GM04504 (cell line): ENCODE data around the gene FOXN4.

Source experiments
- DNase-seq: peaks from one replicate; pipeline ENCODE4 v3.0.0-alpha.2; 2012; ENCODE audit warnings: low read depth

Gene FOXN4

DNA sequence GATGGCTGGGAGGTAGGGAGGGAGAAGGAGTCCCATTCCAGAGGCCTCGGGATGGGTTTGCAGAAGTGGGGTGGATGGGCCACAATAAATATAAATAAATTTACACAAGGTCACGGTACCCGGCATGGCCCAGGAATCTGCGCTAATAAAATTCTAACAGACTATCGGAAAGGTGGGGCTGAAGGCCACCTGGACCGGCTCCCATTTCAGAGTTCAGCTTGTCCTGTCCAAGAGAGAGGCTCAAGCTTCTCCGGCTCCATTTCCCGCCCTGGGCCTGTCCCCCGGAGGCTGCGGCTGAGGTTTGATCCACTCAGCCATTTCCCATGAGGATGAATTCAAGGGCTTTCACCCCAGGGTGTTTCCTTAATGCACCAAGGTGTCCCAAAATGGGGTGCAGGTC, 30.2 kb downstream of the FOXN4 start:
- DNase-seq = no peak

DNA sequence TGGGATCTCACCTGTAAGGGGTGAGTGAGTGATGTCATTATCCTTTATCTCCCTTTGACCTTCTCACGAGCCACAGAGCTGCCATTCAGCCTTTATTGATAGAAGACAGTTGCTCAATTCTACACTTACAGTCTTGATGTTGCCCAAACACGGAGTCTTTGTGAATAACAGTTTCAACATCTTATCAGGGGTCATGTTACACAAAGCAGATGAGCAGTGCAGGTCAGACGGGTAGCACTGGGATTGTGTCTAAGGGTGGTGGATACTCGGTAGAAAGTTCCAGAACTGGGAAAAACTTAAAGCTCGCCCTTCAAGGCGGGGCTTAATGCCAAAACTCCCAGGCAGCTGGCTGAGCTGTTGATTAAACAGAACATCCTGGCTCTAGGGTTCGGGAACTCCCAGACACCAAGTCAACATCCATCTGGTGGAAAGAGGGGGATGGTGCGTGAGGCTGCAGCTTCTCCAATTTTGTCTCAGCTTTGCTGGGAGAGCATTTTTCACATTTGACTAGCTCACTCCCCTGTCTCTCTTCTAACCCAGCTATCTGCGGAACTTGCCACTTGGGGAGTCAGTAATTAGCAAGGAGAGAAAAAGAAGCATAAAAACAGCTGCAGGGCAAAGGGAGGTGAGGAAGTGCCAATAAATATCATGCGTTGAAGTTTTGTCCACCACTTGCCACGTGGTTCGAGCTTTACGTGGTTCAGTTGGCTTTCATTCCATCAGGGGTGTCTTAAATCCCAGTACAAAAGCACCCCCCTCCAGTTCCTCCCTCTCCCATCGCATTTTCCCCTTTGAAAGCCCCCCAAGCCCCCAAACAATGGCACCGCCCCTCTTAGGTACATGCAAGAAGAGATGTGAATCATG, 31.0 kb downstream of the FOXN4 start:
- DNase-seq = peak; percentile 13

DNA sequence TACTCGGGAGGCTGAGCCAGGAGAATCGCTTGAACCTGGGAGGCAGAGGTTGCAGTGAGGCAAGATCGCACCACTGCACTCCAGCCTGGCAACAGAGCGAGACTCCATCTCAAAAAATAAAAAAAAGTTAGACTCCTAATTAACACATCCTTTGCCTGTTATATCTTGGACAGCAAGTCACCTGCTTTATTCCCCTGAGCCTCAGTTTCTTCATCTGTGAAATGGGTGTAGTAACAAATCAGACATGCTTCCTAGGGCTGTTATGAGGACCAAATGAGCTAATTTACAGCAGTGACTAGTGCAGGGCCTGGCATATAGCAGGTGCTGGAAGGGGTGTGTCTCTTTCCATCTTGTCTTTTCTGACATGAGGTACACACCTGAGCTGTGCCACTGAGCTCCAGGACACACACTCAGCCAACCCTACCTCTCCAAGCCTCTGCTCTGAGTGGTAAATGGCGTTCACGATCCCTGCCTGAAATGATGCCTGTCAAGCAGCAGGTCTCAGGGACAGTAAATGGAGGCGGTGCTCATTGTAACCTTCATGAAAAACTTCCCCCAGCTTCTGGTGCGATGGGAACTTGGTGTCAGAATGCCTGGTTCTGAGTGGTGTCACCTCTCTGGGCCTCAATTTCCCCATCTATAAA, 31.7 kb downstream of the FOXN4 start:
- no peak for DNase-seq

DNA sequence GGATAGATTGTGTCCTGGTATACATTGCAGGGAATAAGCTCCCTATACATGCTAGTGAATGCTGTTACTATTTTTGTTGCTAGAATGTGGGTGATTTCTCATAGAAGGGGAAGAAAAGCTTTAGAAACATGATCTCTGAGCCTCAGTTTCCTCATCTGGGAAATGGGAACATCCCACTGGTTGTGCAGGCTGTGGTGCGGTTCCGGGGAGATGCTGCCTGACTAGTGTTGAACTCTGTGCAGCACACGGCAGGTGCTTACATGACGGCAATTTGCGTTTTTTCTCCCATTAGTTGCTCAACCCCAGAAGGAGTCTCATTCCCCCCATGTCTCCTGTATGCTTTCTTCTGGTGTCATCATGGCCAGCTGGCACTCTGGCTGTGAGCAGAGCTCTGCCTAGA, 32.9 kb downstream of the FOXN4 start:
- DNase-seq = no peak

DNA sequence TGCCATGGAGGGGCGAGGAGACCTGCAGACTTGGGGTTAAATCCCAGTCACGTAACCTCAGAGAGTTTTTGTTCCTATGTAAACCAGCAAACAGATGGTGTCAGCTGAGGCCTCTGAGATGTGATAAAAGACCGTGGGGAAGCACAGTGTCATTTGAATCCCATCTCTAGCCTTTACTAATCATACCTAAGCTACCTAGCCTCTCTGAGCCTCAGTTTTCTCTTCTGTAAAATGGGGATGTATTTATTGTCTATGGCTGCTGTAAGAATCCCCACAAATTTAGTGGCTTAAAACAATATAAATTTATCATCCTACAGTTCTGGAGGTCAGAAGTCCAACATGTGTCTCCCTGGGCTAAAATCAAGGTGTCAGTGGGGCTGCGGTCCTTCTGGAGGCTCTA, 33.9 kb downstream of the FOXN4 start:
- no peak for DNase-seq

DNA sequence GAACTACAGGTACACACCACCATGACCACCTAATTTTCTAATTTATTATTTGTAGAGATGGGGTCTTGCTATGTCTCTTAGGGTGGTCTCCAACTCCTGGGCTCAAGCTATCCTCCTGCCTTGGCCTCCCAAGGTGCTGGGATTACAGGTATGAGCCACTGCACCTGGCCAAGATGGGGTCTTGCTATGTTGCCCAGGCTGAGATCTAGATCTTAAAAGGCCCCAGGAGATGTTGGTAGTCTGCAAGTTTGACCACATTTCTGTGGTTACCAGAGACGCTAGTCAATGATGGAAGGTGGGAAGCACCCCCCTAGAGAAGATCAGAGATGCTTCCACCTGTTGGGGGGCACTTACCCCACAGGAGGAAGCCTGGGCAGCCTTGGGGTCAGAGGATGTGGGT, 34.7 kb downstream of the FOXN4 start:
- DNase-seq = no peak

DNA sequence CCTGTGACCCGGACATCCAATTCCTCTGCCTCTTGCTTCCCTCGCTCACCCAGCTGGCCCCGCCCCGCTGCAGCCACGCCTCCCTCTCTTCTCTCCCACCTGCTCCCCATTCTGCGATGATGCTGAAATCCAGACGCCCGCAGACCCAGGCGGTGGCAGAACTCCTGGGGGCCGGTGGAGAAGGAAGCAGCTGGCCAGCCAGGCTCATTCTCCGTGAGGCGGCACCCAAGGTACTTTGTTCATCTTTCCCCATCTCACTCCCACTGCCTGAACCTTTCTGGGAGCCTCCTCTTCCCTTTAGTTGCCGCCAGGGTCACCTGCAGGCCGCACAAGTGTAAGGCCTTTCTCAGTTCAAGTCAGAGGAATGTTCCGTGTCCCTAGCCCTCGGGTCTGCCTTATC, 35.7 kb downstream of the FOXN4 start:
- DNase-seq = no peak

DNA sequence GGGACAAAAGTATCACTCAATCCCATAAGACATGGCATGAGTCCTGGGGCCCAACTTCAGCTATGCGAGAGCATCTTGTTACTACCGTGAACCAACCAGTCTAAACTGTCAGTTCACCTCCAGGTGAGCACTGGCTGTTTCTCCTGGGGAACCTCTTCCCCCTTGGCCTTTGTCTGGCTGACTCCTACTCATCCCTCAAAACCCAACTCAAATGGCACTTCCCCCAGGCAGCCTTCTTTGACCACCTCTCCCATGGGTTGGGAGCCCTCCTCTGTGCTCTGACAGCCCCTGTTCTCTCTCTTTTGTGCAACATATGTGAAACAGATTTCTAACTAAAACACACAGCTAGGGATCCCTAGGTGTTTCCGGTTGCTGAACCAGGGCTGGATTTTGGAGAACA, 37.7 kb downstream of the FOXN4 start:
- DNase-seq = no peak

DNA sequence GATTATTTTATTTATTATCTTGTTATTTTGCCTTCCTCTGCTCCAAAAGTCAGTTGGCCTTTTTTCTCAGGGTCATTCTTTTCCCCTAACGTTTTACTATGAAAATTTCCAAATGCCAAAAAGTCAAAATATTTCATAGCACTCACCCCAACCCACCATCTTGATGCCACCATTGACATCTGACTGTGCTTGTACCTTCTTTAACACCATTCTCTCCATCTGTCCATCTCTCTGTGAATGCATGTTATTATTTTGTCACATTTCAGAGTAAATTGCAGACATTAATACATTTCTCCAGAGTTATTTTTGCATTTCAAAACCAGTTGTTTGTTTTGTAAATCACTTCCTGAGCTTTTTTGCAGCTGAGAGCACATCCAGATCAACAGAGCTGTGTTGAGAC, 38.6 kb downstream of the FOXN4 start:
- DNase-seq = no peak

DNA sequence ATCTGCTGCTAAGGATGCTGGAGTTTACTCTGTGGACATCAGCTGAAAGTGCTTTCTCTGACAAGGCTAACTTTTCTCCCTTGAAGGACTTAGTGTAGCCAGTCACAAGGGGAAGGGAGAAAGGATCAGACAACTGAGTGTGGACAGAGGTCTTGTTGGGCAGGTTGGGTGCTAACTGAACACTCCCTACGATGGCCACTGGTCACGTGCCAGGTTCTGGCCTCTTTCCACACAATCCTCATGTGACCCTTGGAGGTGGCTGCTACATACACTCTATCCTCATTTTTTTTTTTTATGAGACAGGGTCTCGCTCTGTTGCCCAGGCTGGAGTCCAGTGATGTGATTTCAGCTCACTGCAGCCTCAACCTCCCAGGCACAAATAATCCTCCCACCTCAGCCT, 39.7 kb downstream of the FOXN4 start:
- DNase-seq = no peak

DNA sequence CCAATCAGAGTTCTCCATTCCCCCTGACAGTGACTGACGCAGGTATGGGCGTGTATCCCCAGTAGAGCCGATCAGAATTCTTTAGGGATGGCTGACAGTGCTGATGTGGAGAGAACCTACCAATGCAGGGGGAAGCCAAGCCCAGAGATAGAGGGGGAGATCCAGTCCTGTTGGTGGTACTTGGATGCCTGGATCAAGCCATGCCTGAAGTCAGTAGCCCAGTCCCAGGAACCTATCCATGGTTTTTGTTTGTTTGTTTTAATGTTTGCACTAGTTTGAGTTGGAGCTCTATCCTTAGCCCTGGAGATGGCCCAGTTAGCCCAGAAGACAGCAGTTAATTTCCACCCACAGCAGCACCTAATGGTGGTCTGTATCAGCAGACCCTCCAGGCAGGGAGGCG, 40.2 kb downstream of the FOXN4 start:
- no peak for DNase-seq

DNA sequence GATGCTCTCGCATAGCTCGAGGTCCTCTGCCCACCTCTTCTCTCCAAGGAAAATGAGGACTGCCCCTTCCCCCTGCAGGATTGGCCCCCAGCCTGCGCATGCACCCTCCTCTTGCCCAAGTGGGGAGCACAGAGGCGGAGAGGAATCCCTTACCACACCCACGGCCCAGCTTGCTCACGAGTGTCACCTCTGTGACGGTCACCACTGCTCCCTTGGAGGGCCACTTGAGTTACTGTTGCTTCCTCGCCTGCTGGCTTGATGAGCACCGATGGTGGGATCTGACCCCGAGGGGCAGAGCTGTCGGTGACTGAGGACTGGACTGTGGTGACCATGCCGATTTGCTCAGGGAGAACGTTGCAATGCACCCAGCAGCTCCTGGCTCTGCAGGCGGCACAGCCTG, 41.7 kb downstream of the FOXN4 start:
- DNase-seq = no peak

DNA sequence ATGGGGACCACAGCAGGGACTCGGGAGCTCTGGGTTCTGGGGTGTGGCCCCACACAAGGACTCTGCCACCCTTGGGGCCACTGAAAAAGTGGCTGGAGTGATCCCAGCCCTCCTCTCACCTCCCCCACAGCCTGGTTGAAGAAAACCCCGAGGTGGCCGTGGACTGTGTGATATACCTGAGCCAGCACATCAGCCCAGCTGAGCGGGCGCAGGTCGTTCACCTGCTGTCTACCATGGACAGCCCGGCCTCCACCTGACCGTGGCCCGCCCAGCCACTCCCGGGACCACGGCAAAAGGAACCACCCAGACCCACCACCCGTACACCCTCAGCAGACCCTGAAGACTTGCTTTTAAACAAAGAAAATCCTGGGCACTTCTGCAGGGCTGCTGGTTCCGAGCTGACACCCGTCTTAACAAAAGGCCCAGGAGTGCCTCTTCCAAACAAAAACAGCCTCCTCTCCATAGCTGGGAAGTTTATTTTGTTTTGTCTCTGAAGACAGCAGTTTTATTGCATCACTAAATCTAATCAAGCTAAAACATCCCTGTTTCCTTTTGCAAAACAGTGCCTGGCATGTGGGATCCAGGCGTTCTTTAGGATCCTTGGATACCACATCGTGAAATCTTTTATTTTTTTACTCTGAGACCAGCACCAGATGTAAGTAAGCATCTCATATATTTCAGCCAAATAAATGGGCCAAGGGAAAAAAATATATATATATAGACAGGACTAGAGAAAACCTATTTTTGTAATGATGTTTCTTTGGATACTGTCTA, 42.8 kb downstream of the FOXN4 start:
- peak; percentile 11 for DNase-seq

DNA sequence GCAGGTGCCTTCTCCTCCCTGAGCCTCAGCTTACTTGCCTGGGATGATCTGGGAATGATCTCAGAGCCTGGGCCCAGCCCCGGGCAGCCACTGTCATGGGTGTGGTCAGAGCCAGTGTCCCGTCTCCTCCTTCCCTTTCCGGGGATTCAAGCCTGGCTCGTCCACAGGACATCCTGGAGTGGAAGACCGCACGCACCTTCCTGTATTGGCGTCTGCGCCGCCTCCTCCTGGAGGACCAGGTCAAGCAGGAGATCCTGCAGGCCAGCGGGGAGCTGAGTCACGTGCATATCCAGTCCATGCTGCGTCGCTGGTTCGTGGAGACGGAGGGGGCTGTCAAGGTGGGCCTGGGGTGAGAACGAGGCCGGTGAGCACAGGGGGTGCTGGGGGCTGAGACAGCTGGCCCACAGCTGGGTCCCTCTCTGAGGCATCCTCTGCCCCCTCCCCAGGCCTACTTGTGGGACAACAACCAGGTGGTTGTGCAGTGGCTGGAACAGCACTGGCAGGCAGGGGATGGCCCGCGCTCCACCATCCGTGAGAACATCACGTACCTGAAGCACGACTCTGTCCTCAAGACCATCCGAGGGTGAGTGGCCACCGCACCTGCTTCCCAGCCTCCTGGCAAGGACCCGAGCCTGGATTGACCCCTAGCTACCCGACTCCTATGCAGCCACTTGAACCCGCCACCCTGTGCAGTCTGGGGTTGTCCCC, 44.0 kb downstream of the FOXN4 start:
- no peak for DNase-seq

DNA sequence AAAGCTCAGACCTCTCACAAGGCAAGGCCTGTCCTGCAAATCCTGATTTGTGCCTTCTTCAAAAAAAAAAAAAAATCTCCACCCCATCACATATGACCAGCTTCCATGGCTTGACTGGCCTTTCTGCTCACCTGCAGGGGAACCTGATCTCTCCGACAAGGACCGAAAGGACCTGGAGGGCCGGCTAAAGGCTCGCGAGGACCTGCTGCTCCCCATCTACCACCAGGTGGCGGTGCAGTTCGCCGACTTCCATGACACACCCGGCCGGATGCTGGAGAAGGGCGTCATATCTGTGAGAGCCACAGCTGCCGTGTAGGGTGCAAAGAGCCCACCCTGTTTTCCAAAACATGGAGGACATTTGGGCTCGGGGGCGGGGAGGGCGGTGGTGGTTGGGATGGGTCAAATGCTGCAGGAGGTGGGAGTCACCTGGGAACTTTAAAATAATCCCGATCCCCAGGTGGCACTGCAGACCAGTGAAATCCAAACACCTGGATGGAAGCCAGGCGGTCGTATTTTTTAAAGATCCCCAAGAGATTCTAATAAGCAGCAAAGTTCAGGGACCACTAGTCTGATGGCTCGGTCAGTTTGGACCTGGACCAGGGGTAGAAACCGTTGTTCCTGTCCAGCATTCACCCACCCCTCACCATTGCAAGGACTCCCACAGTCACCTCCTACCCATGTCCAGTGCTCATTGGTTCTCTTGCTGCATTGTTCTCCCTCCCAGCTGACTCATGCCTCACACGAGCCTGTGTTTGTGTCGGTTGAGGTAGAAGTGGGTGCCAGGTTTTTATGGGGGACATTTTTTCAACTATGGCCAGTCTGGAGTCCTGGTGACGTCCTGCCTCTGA, 44.8 kb downstream of the FOXN4 start:
- peak; percentile 21 for DNase-seq

DNA sequence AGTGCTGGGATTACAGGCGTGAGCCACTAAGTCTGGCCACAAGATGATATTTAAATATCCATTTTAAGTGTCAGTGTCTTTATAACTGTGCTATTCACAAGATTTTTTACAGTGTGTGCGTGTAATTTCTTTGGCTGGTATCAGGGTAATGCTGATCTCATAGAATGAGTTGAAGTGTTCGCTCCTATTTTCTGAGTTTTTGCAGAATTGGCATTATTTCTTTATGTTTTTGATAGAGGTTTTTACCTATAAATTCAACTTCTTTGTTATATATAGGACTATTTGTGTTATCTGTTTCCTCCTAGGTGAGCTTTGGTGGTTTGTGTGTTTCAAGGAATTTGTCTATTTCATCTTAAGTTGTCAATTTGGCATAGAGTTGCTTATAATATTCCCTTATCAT, 45.6 kb downstream of the FOXN4 start:
- no peak for DNase-seq

DNA sequence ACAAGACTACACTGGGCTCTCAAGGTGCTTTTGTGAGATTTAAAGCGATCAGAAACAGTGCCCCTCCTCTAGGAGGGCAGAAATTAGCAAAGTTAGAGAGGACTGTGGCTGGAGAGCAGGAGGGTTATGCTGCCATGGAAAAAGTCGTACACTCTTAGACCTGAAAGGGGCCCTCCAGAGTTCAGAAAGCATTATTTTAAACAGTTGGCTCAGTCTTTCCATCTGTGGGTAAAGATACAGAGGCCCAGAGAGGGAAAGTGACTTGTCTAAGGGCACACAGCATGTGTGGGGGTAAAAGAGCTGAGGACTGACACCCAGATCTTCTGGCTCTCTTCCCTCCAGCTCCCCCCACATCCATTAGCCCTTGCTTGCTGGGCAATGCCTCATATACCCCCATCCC, 47.1 kb downstream of the FOXN4 start:
- no peak for DNase-seq

DNA sequence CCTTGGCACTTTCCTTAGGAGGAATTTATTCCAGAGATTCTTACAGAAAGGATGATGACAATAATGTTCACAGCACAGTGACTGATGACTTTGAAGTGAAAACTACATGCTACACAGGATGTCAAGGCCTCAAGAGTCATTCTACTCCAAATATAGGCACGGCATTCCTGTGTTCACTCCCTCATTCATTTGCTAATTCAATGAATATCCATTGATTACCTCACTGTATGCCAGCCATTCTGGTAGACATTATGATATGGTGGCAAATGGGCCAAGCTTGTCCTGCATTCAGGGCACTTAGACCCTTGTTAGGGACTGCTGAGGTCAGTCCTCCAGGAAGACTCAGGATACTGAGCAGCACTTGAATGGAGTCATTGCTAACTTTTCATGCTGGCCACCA, 48.0 kb downstream of the FOXN4 start:
- DNase-seq = no peak

DNA sequence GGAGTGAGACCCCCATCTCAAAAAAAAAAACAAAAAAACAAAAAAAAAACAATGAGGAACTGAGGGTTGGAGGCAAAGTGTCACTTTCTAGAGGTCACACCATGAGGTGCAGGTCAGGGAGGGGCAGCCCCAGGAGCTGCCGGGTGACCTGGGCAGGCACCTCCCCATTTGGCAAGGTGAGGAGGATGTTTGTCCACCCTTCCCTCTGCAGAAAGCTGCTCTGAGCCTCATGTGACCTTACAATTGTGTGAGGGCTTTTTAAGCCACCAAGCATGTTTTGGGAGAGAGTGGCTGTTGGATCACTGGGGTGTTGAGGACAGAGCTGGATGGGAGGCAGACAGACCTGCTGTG, 49.6 kb downstream of the FOXN4 start:
- DNase-seq = no peak

DNA sequence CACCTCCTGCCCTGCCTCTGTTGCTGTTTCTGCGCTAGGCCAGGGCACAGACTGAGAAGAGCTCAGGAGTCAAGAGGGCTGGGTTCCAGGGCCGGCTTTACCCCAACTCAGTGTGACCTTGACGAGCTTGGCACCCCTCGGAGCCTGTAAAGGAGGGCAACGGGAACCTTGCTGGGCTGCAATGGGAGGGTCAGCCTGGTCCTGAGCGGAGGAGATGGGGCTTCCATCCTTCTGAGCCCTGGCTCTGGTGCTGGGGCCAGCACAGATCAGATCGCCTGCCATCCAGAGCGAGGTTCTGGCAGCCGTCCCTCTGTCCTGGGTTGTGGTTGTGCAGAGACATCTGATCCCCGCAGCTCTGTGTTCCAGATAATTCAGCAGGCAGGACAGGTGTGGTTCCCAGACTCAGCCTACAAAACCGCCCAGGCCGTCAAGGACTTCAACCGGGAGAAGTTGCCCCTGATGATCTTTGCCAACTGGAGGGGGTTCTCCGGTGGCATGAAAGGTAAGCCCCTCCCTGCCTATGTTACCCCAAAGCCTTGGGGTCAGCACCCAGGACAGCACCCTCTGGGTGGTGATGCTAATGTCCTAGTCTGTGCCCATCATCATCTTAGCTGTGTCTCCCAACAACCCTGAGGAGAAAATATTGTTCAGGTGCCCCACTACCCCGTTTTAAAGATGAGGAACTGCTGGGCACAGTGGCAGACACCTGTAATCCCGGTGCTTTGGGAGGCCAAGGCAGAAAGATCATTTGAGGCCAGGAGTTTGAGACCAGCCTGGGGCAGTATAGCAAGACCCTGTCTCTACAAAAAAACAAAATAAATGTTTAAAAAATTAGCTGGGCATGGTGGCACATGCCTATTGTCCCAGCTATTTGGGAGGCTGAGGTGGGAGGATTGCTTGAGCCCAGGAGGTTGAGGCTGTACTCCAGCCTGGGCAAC, 50.2 kb downstream of the FOXN4 start:
- DNase-seq = no peak
